SU-DHL-6 (cell line): Measurements from ENCODE around the gene DNAJB4.

Source experiments
- H2AFZ ChIP-seq: fragments of 200-600 bp; sonication (generic); 2 replicates; pipeline ENCODE4 v1.6.1; 2014; ENCODE audit warnings: low read depth, mild to moderate bottlenecking, moderate library complexity, mixed read lengths, antibody characterized with exemption, low read length; ENCODE audit not compliant: severe bottlenecking
- H3F3A ChIP-seq: fragments of 200-600 bp; shearing (Covaris generic); 2 replicates; pipeline ENCODE4 v1.6.0; 2016; ENCODE audit warnings: antibody characterized with exemption, mild to moderate bottlenecking; ENCODE audit not compliant: insufficient read depth
- H3K27ac ChIP-seq: fragments of 200-600 bp; sonication (generic); 2 replicates; pipeline ENCODE4 v1.5.1; 2016; ENCODE audit warnings: low read depth, mild to moderate bottlenecking, low read length, moderate library complexity, mixed read lengths
- H3K27me3 ChIP-seq: fragments of 200-600 bp; sonication (generic), shearing (Covaris generic); 2 replicates; pipeline ENCODE4 v1.6.0; 2014; ENCODE audit warnings: mild to moderate bottlenecking, low read length
- H3K36me3 ChIP-seq: fragments of 200-600 bp; sonication (generic); 2 replicates; pipeline ENCODE4 v1.6.1; 2014; ENCODE audit warnings: mild to moderate bottlenecking, low read length, mixed read lengths
- H3K4me2 ChIP-seq: fragments of 300-600, 200-600 bp; shearing (Covaris generic), sonication (generic); 2 replicates; pipeline ENCODE4 v1.6.0; 2014; ENCODE audit warnings: low read length, low read depth, mild to moderate bottlenecking; ENCODE audit not compliant: poor library complexity, severe bottlenecking
- H3K4me3 ChIP-seq: fragments of 200-600 bp; sonication (generic); 2 replicates; pipeline ENCODE4 v1.5.1; 2014; ENCODE audit warnings: antibody characterized with exemption, low read length, mild to moderate bottlenecking, mixed read lengths; ENCODE audit not compliant: insufficient read depth, poor library complexity, severe bottlenecking
- H3K79me2 ChIP-seq: fragments of 200-600 bp; sonication (generic); 2 replicates; pipeline ENCODE4 v1.6.1; 2014; ENCODE audit warnings: mild to moderate bottlenecking, low read length, moderate library complexity; ENCODE audit not compliant: insufficient read depth
- H3K9ac ChIP-seq: fragments of 200-600 bp; sonication (generic); 2 replicates; pipeline ENCODE4 v1.7.0; 2014; ENCODE audit warnings: mild to moderate bottlenecking, low read length
- H3K9me2 ChIP-seq: fragments of 200-600 bp; sonication (generic); replicated peaks from 2 replicates; pipeline ENCODE4 v1.6.1; 2014; ENCODE audit warnings: low read length; ENCODE audit not compliant: insufficient read depth
- H3K9me3 ChIP-seq: fragments of 200-600 bp; sonication (generic); 2 replicates; pipeline ENCODE4 v1.6.1; 2014; ENCODE audit warnings: low read length, mixed read lengths; ENCODE audit not compliant: insufficient read depth
- H4K20me1 ChIP-seq: fragments of 200-600 bp; sonication (generic); 2 replicates; pipeline ENCODE4 v1.6.1; 2014; ENCODE audit warnings: low read depth, mild to moderate bottlenecking, antibody characterized with exemption, low read length, moderate library complexity, mixed read lengths
- CTCF ChIP-seq: fragments of 200-600 bp; sonication (generic); IDR thresholded peaks from one replicate; pipeline ENCODE4 v1.5.1; 2017; ENCODE audit warnings: antibody characterized with exemption, mild to moderate bottlenecking, low read length, moderate library complexity; ENCODE audit not compliant: insufficient read depth, poor library complexity, severe bottlenecking
- EZH2phosphoT487 ChIP-seq: fragments of 200-600 bp; sonication (generic), shearing (Covaris generic); conservative IDR thresholded peaks from 2 replicates; pipeline ENCODE4 v1.6.1; 2018; ENCODE audit warnings: mild to moderate bottlenecking, antibody characterized with exemption, low read length, moderate library complexity, mixed read lengths

The DNAJB4 gene

GRCh38 chr1:78047631-78048030 is 42.9 kb downstream of the DNAJB4 start:
- Histone ChIP-seq H3K36me3 (no peaks in the 10 kb centered on the region), H3K4me3 (no peak overlapping the region), H3F3A (no peaks in the 10 kb centered on the region), H3K27ac (no peak overlapping the region), H4K20me1 (no peaks in the 10 kb centered on the region), H3K9me2 (no peaks in the 10 kb centered on the region), H3K9me3 (no peaks in the 10 kb centered on the region), H3K27me3 (no peaks in the 10 kb centered on the region), H3K79me2 (no peaks in the 10 kb centered on the region), H3K4me2 (no peak overlapping the region), H3K9ac (no peak overlapping the region), H2AFZ (no peak overlapping the region)
- no peak for TF ChIP-seq EZH2phosphoT487
- TF ChIP-seq CTCF: no peak

DNA sequence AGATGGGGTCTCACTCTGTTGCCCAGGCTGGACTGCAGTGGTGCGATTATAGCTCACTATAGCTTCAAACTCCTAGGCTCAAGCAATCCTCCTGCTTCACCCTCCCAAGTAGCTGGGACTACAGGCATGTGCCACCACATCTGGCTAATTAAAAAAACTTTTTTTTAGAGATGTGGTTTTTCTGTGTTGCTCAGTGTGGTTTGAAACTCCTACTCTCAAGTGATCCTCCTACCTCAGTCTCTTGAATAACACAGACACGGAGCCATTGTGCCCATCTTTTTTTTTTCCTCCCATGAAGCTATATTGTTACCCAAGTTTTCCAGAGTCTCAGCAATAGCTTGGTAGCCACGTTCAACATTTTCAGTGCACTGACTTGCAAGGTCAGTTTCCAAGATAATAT is 43.7 kb downstream of the DNAJB4 start:
- no peaks in the 10 kb centered on the region for H3K27me3 ChIP-seq
- TF ChIP-seq CTCF (no peak), EZH2phosphoT487 (no peak)
- H3K9me2 ChIP-seq: no peaks in the 10 kb centered on the region
- no peaks in the 10 kb centered on the region for H3K9me3 ChIP-seq
- H3K27ac ChIP-seq: no peak overlapping the region
- H3K4me3 ChIP-seq: no peak overlapping the region
- no peak overlapping the region for H2AFZ ChIP-seq
- no peaks in the 10 kb centered on the region for H4K20me1 ChIP-seq
- no peak overlapping the region for H3K4me2 ChIP-seq
- H3K9ac ChIP-seq: no peak overlapping the region
- no peaks in the 10 kb centered on the region for H3K79me2 ChIP-seq
- H3F3A ChIP-seq: no peaks in the 10 kb centered on the region
- H3K36me3 ChIP-seq: no peaks in the 10 kb centered on the region

DNA sequence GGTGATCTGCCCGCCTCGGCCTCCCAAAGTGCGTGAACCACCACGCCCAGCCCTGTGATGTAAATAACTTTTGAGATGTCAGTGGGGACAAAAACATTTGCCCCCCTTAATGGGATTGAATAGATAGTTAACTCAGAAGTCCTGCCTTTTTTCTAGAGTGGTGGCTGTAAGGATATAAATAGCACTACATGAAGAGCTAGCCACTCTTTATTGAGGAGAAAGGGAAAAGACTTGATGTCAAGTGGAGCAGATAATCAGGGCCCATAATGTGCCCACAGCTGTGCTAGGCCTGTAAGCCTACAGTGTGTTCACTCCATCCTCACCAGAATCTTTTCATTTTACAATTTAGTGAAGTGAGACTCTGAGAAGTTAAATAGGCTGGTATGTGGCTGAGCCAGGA is 44.7 kb downstream of the DNAJB4 start:
- Histone ChIP-seq H4K20me1 (no peaks in the 10 kb centered on the region), H3K4me3 (no peak overlapping the region), H2AFZ (no peak overlapping the region), H3K4me2 (no peak overlapping the region), H3K36me3 (no peaks in the 10 kb centered on the region), H3K79me2 (no peaks in the 10 kb centered on the region), H3K27ac (no peak overlapping the region), H3F3A (no peaks in the 10 kb centered on the region), H3K9ac (no peak overlapping the region), H3K27me3 (no peaks in the 10 kb centered on the region), H3K9me2 (no peaks in the 10 kb centered on the region), H3K9me3 (no peaks in the 10 kb centered on the region)
- TF ChIP-seq CTCF (no peak), EZH2phosphoT487 (no peak)

DNA sequence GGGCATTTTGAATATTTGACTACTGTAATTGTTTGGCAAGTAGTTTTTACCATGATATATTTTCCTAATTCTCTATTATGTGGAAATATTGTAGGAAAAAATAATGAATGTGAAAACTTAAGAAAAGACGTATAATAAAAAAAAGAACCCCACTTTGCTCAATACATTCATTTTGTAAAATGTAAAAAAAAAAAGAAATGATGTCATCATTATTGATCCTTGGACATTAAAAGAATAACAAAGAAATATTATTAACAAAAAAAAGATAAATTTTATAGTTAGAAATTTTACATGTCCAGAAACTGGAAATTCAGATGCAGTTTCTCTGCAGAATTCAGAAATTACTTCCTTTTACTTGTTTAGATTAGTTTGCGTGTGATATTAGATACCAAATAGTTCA is 46.3 kb downstream of the DNAJB4 start:
- no peak overlapping the region for H3K4me2 ChIP-seq
- TF ChIP-seq CTCF: no peak
- TF ChIP-seq EZH2phosphoT487: no peak

More for the DNA sequence above, 46.3 kb downstream of the DNAJB4 start:
- Histone ChIP-seq H3K27me3 (no peaks in the 10 kb centered on the region), H3K9me3 (no peaks in the 10 kb centered on the region), H3K9me2 (no peaks in the 10 kb centered on the region), H4K20me1 (no peaks in the 10 kb centered on the region), H3K79me2 (no peaks in the 10 kb centered on the region), H3K36me3 (no peaks in the 10 kb centered on the region), H3F3A (no peaks in the 10 kb centered on the region), H3K9ac (no peak overlapping the region), H3K4me3 (no peak overlapping the region), H3K27ac (no peak overlapping the region), H2AFZ (no peak overlapping the region)
